DMS79 (cell line): ENCODE data around the gene CD28.

Source experiments
- DNase-seq: peaks from one replicate; lab custom pipeline; 2025; lab: John Stamatoyannopoulos, UW

Gene CD28

GRCh38 chr2:203715744-203716143 is 9.3 kb downstream of the CD28 start:
- DNase-seq, result no peak

- DNase-seq, result no peak
Measured at GRCh38 chr2:203718087-203718486, 11.6 kb downstream of the CD28 start.

- no peak for DNase-seq
Measured at GRCh38 chr2:203719456-203720410, 13.3 kb downstream of the CD28 start.

- no peak for DNase-seq
Measured at GRCh38 chr2:203720915-203721672, 14.7 kb downstream of the CD28 start.

DNA sequence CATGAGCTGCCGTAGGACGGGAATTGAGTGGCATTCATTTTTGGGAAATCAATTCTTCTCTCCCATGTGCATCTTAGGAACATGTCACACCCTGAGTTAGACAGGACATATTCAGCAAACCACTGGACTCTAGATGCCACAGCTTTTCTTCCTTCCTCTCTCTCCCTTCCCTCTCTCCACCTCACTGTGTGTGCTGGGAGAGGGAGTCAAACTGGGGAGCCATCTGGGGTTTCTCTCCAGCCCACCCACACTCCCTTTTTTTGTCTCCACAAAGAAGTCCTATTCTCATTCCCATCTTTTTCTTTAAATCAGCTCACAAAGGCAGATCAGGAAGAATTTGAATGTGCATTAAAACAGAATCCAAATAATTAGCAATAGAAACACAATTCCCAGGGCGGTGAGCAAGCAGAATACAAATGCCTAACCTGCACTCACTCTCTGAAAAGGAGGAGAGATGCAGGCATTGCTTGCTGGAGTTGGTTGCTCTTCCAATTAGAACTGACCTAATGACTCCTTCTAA is 15.4 kb downstream of the CD28 start:
- DNase-seq, result no peak

- DNase-seq, result no peak
Measured at GRCh38 chr2:203722411-203722810, 16.0 kb downstream of the CD28 start.

GRCh38 chr2:203728321-203728720 is 21.9 kb downstream of the CD28 start:
- DNase-seq, result no peak

DNA sequence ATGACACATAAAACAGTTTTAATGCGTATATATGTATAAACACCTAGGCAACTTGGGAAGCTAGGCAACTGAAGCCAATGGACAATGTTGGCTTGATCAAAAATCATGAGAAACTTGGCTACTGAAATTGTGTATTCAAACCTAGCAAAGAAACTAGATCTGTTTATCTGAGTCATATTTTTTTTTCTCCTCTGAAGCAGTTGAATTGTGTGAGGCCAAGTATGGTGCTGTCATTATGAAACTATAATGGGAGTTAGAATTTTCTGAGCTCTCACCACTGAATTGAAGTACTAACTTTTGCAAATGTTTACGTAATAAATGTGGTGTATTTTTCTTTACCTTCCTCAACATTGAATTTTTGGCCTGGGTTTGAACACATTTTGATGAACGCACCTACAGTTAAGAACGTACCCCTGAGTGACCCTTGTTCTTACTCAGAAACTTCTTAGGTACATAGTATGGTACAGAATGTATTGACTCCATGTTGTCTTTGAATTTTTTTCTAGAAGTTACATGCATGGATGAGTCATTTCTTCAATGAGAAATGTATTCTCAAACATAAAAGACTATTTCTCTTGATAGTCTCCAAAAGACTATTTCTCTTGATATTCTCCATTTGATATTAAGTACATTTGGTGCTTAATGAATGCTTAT is 23.8 kb downstream of the CD28 start:
- DNase-seq, result no peak

GRCh38 chr2:203730883-203731282 is 24.4 kb downstream of the CD28 start:
- DNase-seq, result no peak

GRCh38 chr2:203732092-203732952 is 25.9 kb downstream of the CD28 start:
- DNase-seq, result no peak

GRCh38 chr2:203732953-203733510 is 26.6 kb downstream of the CD28 start:
- no peak for DNase-seq

- DNase-seq, result no peak
Measured at GRCh38 chr2:203733684-203734083, 27.2 kb downstream of the CD28 start.

DNA sequence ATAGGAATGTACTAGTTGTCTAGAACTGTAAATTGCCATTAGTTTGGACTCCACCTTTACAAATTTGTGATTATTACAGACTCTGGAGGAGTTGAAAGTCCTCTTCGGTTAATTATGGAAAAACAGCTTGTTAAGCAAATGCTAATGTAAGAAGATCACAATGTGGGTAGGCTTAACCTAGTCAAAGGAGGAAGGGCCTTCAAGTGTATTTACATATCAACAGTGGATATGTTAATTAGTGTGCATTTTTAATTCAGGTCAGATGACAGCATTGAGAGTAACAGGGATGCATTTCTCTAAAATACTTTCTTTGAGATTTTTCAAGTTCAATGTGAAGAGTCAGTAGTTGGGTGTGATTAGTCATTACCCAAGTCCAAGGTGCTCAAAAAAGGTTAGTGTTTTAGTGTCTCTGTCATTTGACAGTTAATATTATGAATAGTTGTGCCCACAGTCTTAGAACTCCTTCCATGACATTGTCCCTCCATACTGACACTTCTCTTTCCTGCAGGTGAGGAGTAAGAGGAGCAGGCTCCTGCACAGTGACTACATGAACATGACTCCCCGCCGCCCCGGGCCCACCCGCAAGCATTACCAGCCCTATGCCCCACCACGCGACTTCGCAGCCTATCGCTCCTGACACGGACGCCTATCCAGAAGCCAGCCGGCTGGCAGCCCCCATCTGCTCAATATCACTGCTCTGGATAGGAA is 28.0 kb downstream of the CD28 start:
- no peak for DNase-seq

DNA sequence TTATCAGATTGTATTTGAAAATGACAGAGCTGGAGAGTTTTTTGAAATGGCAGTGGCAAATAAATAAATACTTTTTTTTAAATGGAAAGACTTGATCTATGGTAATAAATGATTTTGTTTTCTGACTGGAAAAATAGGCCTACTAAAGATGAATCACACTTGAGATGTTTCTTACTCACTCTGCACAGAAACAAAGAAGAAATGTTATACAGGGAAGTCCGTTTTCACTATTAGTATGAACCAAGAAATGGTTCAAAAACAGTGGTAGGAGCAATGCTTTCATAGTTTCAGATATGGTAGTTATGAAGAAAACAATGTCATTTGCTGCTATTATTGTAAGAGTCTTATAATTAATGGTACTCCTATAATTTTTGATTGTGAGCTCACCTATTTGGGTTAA is 30.9 kb downstream of the CD28 start:
- DNase-seq, result no peak

DNA sequence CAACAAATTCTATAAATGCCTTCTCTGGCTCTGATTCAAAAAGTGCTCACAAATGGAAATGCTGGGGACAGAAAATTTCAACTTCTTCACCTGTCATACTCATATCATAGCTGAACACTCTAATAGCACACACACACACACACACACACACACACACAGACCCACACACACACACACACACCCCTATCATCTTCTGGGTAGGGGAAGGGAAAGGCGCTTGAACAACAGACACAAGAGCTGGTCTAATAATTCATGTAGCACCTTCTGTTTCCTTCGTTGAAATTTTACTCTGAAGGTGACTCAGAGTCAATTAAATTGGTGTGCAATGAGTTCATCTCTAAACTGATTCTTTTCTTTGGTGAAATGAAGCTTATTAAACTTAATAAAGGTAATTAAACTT is 32.9 kb downstream of the CD28 start:
- DNase-seq, result no peak

DNA sequence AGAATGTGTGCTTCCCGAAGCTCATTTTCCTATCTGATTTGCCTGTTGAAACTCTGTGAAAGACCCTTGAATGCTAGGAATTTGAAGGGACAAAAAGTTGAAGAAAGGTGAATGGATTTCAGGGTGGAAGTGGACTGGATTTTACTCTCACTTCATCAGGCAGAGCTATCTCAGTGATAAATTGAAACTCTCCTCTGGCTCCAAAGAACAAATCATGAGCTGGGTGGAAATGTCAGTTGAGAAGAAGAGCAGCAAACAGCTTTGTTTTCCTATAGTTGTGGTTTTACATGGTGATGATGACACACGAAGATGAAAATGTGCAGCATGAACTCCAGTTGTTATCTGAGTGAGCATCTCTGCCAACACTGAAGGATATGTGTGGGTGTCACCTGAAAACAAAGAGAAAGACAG is 34.4 kb downstream of the CD28 start:
- DNase-seq, result no peak

- no peak for DNase-seq
Measured at GRCh38 chr2:203741566-203741965, 35.1 kb downstream of the CD28 start.

DNA sequence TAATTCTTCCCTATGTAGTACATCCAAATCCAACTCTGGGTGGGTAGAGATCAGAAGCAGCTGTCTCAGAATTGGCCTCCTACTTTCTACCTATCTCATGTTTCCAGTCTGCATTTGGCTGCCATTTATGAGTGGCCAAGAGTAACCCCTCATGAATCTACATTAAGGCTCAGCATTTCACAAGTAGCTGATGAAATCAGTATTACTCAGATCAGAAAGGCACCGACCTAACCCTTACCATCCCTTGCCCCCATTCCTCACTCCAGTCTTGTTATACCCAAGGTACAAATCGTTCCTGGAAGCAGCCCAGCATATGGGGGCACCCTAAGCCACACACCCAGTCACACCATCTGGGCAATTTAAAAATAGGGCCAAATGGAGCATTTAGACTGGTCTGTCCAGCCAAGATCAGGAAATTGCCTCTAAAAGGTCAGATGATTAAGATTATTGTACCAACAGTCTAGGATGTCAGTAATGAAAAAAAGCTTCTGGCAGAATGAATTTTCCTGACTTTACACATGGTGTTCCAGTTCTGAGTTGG is 37.1 kb downstream of the CD28 start:
- DNase-seq, result no peak

DNA sequence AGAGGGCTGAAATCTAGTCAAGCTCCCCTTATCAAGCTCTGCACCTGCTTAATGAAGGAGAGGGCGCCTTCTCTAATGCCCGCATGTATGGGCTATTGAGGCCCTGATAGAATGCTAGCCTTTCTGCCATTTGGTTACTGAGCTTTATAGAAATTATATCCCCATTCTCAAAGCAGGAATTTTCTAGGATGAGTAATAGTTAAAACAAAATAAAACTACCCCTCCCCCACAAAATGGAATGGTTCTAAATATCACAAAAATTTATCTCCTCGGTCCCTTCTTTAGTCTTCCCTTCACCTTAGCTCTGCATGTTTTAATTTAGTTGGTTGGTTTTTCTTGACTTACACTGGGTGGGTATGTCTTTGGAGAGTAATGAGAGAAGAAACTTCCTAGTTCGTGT is 37.7 kb downstream of the CD28 start:
- DNase-seq, result no peak

GRCh38 chr2:203745267-203745666 is 38.8 kb downstream of the CD28 start:
- DNase-seq, result no peak
